ENCODE results near the gene BEND3.

DNA sequence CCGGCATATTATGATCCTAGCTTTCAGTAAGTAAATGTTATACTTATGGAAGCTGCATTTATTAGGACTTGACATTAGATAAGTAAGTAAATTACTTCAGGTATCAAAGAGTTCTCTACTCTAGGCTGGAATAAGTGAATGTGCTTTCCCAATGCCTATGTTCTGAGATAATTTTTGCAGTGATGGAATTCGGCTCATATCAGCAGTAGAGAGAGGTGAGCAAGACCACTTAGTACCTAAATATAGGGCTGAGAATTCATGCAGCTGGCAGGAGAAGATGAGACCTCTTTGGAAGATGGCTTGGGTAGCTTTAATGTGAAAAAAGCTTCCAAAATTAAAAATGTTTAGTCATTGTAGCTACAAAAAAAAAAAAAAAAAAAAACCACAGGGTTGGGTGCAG is 13.3 kb upstream of the BEND3 start:
- TF ChIP-seq, protein P1, sequence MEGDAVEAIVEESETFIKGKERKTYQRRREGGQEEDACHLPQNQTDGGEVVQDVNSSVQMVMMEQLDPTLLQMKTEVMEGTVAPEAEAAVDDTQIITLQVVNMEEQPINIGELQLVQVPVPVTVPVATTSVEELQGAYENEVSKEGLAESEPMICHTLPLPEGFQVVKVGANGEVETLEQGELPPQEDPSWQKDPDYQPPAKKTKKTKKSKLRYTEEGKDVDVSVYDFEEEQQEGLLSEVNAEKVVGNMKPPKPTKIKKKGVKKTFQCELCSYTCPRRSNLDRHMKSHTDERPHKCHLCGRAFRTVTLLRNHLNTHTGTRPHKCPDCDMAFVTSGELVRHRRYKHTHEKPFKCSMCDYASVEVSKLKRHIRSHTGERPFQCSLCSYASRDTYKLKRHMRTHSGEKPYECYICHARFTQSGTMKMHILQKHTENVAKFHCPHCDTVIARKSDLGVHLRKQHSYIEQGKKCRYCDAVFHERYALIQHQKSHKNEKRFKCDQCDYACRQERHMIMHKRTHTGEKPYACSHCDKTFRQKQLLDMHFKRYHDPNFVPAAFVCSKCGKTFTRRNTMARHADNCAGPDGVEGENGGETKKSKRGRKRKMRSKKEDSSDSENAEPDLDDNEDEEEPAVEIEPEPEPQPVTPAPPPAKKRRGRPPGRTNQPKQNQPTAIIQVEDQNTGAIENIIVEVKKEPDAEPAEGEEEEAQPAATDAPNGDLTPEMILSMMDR (IDR thresholded peaks at IDR 0.05; ENCODE audit: low read depth, low read length): no peak
- TF ChIP-seq POLR2A (IDR thresholded peaks at IDR 0.05; ENCODE audit: extremely low read depth, insufficient read length): no peak
